Type B pancreatic cell (in vitro differentiated cells): ENCODE measurements around the gene RFC2. TPM values are rescaled to one million over a fixed set of nuclear protein-coding genes. Genes with fewer than 3 reads are reported as not detected.

Experiments
- DNase-seq: peaks from one replicate; pipeline ENCODE4 v3.0.0; 2021; ENCODE audit warnings: mixed read lengths; ENCODE audit not compliant: unreplicated experiment; ENCODE audit errors: extremely low spot score
- H3K27ac Mint-ChIP-seq: 2 replicates; pipeline ENCODE4 v1.8.0; 2021; ENCODE audit warnings: mild to moderate bottlenecking, mixed read lengths
- H3K27me3 Mint-ChIP-seq: 2 replicates; pipeline ENCODE4 v1.8.0; 2021; ENCODE audit warnings: mixed read lengths
- H3K36me3 Mint-ChIP-seq: 2 replicates; pipeline ENCODE4 v1.8.0; 2021; ENCODE audit warnings: mixed read lengths
- H3K4me1 Mint-ChIP-seq: one replicate; pipeline ENCODE4 v1.8.0; 2021; ENCODE audit warnings: mixed read lengths; ENCODE audit not compliant: unreplicated experiment
- H3K4me3 Mint-ChIP-seq: 2 replicates; pipeline ENCODE4 v1.8.0; 2021; ENCODE audit warnings: mild to moderate bottlenecking, mixed read lengths
- H3K9me3 Mint-ChIP-seq: 2 replicates; pipeline ENCODE4 v1.8.0; 2021; ENCODE audit warnings: mixed read lengths
- CTCF ChIP-seq: fragments of 200-600 bp; sonication (generic); conservative IDR thresholded peaks from 2 replicates; pipeline ENCODE4 v1.5.0; 2021; ENCODE audit warnings: antibody characterized with exemption, mild to moderate bottlenecking
- long read RNA-seq: library from polyadenylated mRNA; unstranded; transcript quantifications from one replicate; pipeline ENCODE4 v2.0.0, GENCODE V29; 2020
- total RNA-seq: library from RNA; stranded (reverse); gene quantifications from 2 replicates; pipeline ENCODE4 v1.2.1, GENCODE V29; 2021; ENCODE audit warnings: low replicate concordance

The RFC2 gene
- total RNA-seq, result 26.5 and 40.9 TPM in 2 replicates
- long read RNA-seq, transcript RFC2-201 (11 exons, 1,695 nt), result major isoform, 123 of 145 reads
- long read RNA-seq, partial matches to known transcripts, result 1 of 145 reads
- long read RNA-seq, other reads (novel, unspliced or antisense), result 14 of 145 reads

- H3K4me3 Mint-ChIP-seq, result peak within 1 kb of the TSS; percentile 97
- no peaks in the 10 kb centered on the region for H3K27me3 Mint-ChIP-seq
- TF ChIP-seq CTCF, result peak; percentile 65
- no peaks in the 10 kb centered on the region for H3K9me3 Mint-ChIP-seq
- DNase-seq, result peak; percentile 98
- peaks cover 10% of the 10 kb centered on the region for H3K4me1 Mint-ChIP-seq
- peak within 1 kb of the TSS; percentile 91 for H3K27ac Mint-ChIP-seq
- H3K36me3 Mint-ChIP-seq, result peaks cover 12% of the 10 kb centered on the region
Observed at GRCh38 chr7:74254129-74254857, at the start of gene RFC2. Gene RFC2 (minus strand): TSS chr7:74254399. CDS start chr7:74254383, 16 bp downstream.

- no peak for DNase-seq
- no peak for TF ChIP-seq CTCF
- H3K27ac Mint-ChIP-seq, result no peak overlapping the region
- H3K36me3 Mint-ChIP-seq, result peaks cover under 1% of the 10 kb centered on the region
- H3K9me3 Mint-ChIP-seq, result no peaks in the 10 kb centered on the region
- peaks cover 3% of the 10 kb centered on the region for H3K4me1 Mint-ChIP-seq
- H3K27me3 Mint-ChIP-seq, result no peaks in the 10 kb centered on the region
- H3K4me3 Mint-ChIP-seq, result no peak overlapping the region
Observed at GRCh38 chr7:74302745-74303221, 48.6 kb upstream of the RFC2 start.

- DNase-seq, result no peak
- no peak overlapping the region for H3K4me3 Mint-ChIP-seq
- H3K4me1 Mint-ChIP-seq, result peaks cover 3% of the 10 kb centered on the region
- H3K36me3 Mint-ChIP-seq, result peaks cover 2% of the 10 kb centered on the region
- TF ChIP-seq CTCF, result no peak
- H3K27ac Mint-ChIP-seq, result no peak overlapping the region
- no peaks in the 10 kb centered on the region for H3K27me3 Mint-ChIP-seq
- H3K9me3 Mint-ChIP-seq, result no peaks in the 10 kb centered on the region
Observed at GRCh38 chr7:74300926-74301325, 46.7 kb upstream of the RFC2 start.

GRCh38 chr7:74299401-74299800 lies 45.2 kb upstream of the RFC2 start:
- Mint-ChIP-seq H3K36me3 (peaks cover 4% of the 10 kb centered on the region), H3K27ac (no peak overlapping the region), H3K27me3 (no peaks in the 10 kb centered on the region), H3K9me3 (no peaks in the 10 kb centered on the region), H3K4me1 (peaks cover 15% of the 10 kb centered on the region), H3K4me3 (no peak overlapping the region)
- DNase-seq, result no peak
- no peak for TF ChIP-seq CTCF

GRCh38 chr7:74297516-74298233 lies 43.5 kb upstream of the RFC2 start:
- peaks cover 29% of the 10 kb centered on the region for H3K4me1 Mint-ChIP-seq
- no peak for TF ChIP-seq CTCF
- H3K27me3 Mint-ChIP-seq, result no peaks in the 10 kb centered on the region
- H3K4me3 Mint-ChIP-seq, result peak overlapping the region; percentile 70
- H3K36me3 Mint-ChIP-seq, result peaks cover 4% of the 10 kb centered on the region
- H3K27ac Mint-ChIP-seq, result peak overlapping the region; percentile 97
- H3K9me3 Mint-ChIP-seq, result no peaks in the 10 kb centered on the region
- DNase-seq, result no peak
